ENCODE data around the gene PLCD3. TPM values are rescaled to one million over a fixed set of nuclear protein-coding genes. Genes with fewer than 3 reads are reported as not detected.
A peak's percentile ranks its signal among the peaks of the same experiment; 100 is the strongest.

Gene PLCD3
- total and polyA plus RNA-seq, 12 donors: 5.8 to 246 (median 82.2) TPM

- DNase-seq: peak; percentile 98 to 100 (median 99)
- H3K27ac ChIP-seq: peak within 1 kb of the TSS; percentile 95 to 99 (median 96)
- WGBS, 4 donors: 0 to 1% (median 0%) methylated on average over 41 to 58 of the region's 58 CpGs
- no peaks in the 10 kb centered on the region for H3K9me3 ChIP-seq (replicated peaks in 1 of 3)
- peaks cover 39 to 52% of the 10 kb centered on the region in 2 donors for H3K4me1 ChIP-seq (replicated peaks in 1 of 2)
- no peaks in the 10 kb centered on the region for H3K36me3 ChIP-seq (replicated peaks in 1 of 2)
- intact Hi-C loops (cut with DNase I): no loop called here
- H3K27me3 ChIP-seq: no peaks in the 10 kb centered on the region
- TF ChIP-seq POLR2A (IDR thresholded peaks at IDR 0.05): peak; percentile 99 to 100
- TF ChIP-seq, protein P1, sequence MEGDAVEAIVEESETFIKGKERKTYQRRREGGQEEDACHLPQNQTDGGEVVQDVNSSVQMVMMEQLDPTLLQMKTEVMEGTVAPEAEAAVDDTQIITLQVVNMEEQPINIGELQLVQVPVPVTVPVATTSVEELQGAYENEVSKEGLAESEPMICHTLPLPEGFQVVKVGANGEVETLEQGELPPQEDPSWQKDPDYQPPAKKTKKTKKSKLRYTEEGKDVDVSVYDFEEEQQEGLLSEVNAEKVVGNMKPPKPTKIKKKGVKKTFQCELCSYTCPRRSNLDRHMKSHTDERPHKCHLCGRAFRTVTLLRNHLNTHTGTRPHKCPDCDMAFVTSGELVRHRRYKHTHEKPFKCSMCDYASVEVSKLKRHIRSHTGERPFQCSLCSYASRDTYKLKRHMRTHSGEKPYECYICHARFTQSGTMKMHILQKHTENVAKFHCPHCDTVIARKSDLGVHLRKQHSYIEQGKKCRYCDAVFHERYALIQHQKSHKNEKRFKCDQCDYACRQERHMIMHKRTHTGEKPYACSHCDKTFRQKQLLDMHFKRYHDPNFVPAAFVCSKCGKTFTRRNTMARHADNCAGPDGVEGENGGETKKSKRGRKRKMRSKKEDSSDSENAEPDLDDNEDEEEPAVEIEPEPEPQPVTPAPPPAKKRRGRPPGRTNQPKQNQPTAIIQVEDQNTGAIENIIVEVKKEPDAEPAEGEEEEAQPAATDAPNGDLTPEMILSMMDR (IDR thresholded peaks at IDR 0.05): peak in 2 of 6 experiments; percentile 9 to 18
- H3K4me3 ChIP-seq: peak within 1 kb of the TSS; percentile 69 to 97 (median 86)
Observed at GRCh38 chr17:45148183-45149036, 16.1 kb upstream of the PLCD3 start, which contains the start of gene HEXIM1. HEXIM1 (plus strand) TSS chr17:45148475; CDS start chr17:45149191, 716 bp downstream.

DNA sequence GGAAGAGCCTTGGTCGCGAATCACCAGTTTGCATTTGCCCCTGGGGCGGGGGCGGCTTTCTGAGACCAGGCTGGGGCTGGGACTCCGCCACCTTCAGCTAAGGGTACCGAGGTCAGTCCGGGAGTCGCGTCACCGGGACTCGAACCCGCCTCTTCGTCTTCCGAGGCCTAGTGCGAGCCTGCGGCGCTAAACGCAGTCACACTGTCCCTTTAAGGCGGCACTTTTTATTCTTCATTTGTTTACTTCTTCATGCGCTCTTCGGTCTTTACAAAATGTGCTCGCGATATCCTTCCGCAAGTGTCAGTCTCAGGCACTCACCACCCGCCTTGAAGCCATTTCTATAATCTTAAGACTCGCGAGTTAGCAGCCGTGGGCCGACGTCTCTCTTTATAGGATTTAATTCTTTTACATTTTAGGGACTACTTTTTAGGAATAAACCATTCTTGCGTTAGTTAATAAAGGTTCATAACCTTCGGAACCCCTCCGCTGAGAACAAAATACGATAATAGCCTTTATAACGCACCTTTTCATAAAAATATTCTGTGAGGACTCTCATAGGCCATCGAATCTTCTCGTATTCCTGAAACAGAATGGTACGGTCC is 15.4 kb upstream of the PLCD3 start:
- H3K9me3 ChIP-seq (replicated peaks in 1 of 3): no peaks in the 10 kb centered on the region
- WGBS, 4 donors: 0% methylated on average over 33 to 38 of the region's 38 CpGs
- intact Hi-C loops (cut with DNase I): no loop called here
- H3K36me3 ChIP-seq (replicated peaks in 1 of 2): no peaks in the 10 kb centered on the region
- peak overlapping the region; percentile 86 to 99 (median 96) for H3K27ac ChIP-seq
- no peaks in the 10 kb centered on the region for H3K27me3 ChIP-seq
- peak overlapping the region in 3 of 4 donors; percentile 26 to 63 (median 60) for H3K4me3 ChIP-seq
- peaks cover 41 to 54% of the 10 kb centered on the region in 2 donors for H3K4me1 ChIP-seq (replicated peaks in 1 of 2)
- DNase-seq: peak; percentile 83 to 91 (median 84)
- TF ChIP-seq, protein P1 (IDR thresholded peaks at IDR 0.05): no peak
- peak; percentile 21 to 53 for TF ChIP-seq POLR2A (IDR thresholded peaks at IDR 0.05)

GRCh38 chr17:45146890-45147580 is 14.7 kb upstream of the PLCD3 start:
- no peaks in the 10 kb centered on the region for H3K36me3 ChIP-seq (replicated peaks in 1 of 2)
- peaks cover 40 to 47% of the 10 kb centered on the region in 2 donors for H3K4me1 ChIP-seq (replicated peaks in 1 of 2)
- peak; percentile 72 to 92 (median 90) for DNase-seq
- no peaks in the 10 kb centered on the region for H3K9me3 ChIP-seq (replicated peaks in 1 of 3)
- intact Hi-C loops (cut with DNase I): no loop called here
- 5 to 11% (median 6%) methylated on average over 9 to 29 of the region's 29 CpGs for WGBS, 4 donors
- H3K27ac ChIP-seq: peak overlapping the region; percentile 86 to 99 (median 96)
- peak in 1 of 2 donors; percentile 67 for TF ChIP-seq POLR2A (IDR thresholded peaks at IDR 0.05)
- TF ChIP-seq, protein P1 (IDR thresholded peaks at IDR 0.05): no peak
- H3K4me3 ChIP-seq: peak overlapping the region in 3 of 4 donors; percentile 26 to 63 (median 60)
- H3K27me3 ChIP-seq: no peaks in the 10 kb centered on the region

DNA sequence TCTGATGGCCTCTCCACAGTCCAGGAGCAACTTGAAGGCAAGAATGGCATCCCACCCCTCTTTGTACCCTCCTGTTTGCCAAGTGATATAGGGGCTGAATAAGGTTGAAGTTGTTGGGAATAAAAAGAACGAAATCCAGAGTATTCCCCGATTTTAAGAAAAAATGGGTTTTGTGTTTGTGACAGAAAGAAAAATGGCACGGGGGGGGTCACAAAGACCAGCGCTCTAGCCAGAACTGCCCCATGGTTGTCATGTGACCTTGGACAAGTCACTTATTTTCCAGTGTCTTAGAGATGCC is 14.2 kb upstream of the PLCD3 start:
- Histone ChIP-seq H3K9me3 (replicated peaks in 1 of 3) (no peaks in the 10 kb centered on the region), H3K36me3 (replicated peaks in 1 of 2) (no peaks in the 10 kb centered on the region), H3K27ac (peak overlapping the region; percentile 86 to 99 (median 96)), H3K27me3 (no peaks in the 10 kb centered on the region), H3K4me1 (replicated peaks in 1 of 2) (peaks cover 35 to 42% of the 10 kb centered on the region in 2 donors), H3K4me3 (peak overlapping the region in 1 of 4 donors; percentile 60)
- no peak for DNase-seq
- TF ChIP-seq, protein P1 (IDR thresholded peaks at IDR 0.05): no peak
- TF ChIP-seq POLR2A (IDR thresholded peaks at IDR 0.05): no peak
- 40 to 55% (median 48%) methylated on average over 4 of the region's 4 CpGs for WGBS, 4 donors
- intact Hi-C loops (cut with DNase I): no loop called here

Data from adrenal gland (tissue), 12 donors.